NK-92 (cell line): Measurements from ENCODE around the gene SEZ6.

Experiments used
- DNase-seq: peaks from one replicate; lab custom pipeline; 2025; ENCODE audit not compliant: unreplicated experiment; lab: John Stamatoyannopoulos, UW

SEZ6 gene

GRCh38 chr17:29005936-29006511 is at the start of gene SEZ6:
SEZ6 (minus strand) TSS chr17:29006033; CDS start chr17:29005869, 164 bp downstream.
- DNase-seq = no peak

- no peak for DNase-seq
Observed at GRCh38 chr17:29054835-29055234, 49.0 kb upstream of the SEZ6 start.

- DNase-seq = no peak
Observed at GRCh38 chr17:29051731-29052130, 45.9 kb upstream of the SEZ6 start.

- DNase-seq = no peak
Observed at GRCh38 chr17:29051194-29051593, 45.4 kb upstream of the SEZ6 start.

- no peak for DNase-seq
Observed at GRCh38 chr17:29050176-29050575, 44.3 kb upstream of the SEZ6 start.

GRCh38 chr17:29049541-29050145 is 43.8 kb upstream of the SEZ6 start:
- no peak for DNase-seq

- DNase-seq = no peak
Observed at GRCh38 chr17:29048440-29049368, 42.9 kb upstream of the SEZ6 start.

- DNase-seq = no peak
Observed at GRCh38 chr17:29046473-29046839, 40.6 kb upstream of the SEZ6 start.

GRCh38 chr17:29045734-29046472 is 40.1 kb upstream of the SEZ6 start:
- DNase-seq = no peak

- no peak for DNase-seq
Observed at GRCh38 chr17:29045026-29045425, 39.2 kb upstream of the SEZ6 start.

- no peak for DNase-seq
Observed at GRCh38 chr17:29043539-29044145, 37.8 kb upstream of the SEZ6 start.

- no peak for DNase-seq
Observed at GRCh38 chr17:29042679-29043538, 37.1 kb upstream of the SEZ6 start, which contains the start of gene PIPOX. PIPOX (plus strand) TSS chr17:29043141; CDS start chr17:29043226, 85 bp downstream.

GRCh38 chr17:29042026-29042678 is 36.3 kb upstream of the SEZ6 start:
- DNase-seq = no peak

GRCh38 chr17:29041571-29041970 is 35.7 kb upstream of the SEZ6 start:
- DNase-seq = no peak

GRCh38 chr17:29041091-29041490 is 35.3 kb upstream of the SEZ6 start:
- no peak for DNase-seq

- DNase-seq = no peak
Observed at GRCh38 chr17:29039764-29040598, 34.1 kb upstream of the SEZ6 start.

- no peak for DNase-seq
Observed at GRCh38 chr17:29038085-29038795, 32.4 kb upstream of the SEZ6 start.

GRCh38 chr17:29037739-29038084 is 31.9 kb upstream of the SEZ6 start:
- DNase-seq = no peak
